22Rv1 (cell line): Measurements from ENCODE around the gene CMTM4.

Source experiments
- ZFX ChIP-seq: fragments of 450-650 bp; IDR thresholded peaks from 2 replicates; pipeline ENCODE4 v1.6.1; 2017; ENCODE audit warnings: antibody characterized with exemption, borderline replicate concordance
- TF ChIP-seq, protein P1 (sequence below): fragments of 450-650 bp; IDR thresholded peaks from 2 replicates; pipeline ENCODE4 v1.5.1; 2017; ENCODE audit warnings: mild to moderate bottlenecking

DNA sequence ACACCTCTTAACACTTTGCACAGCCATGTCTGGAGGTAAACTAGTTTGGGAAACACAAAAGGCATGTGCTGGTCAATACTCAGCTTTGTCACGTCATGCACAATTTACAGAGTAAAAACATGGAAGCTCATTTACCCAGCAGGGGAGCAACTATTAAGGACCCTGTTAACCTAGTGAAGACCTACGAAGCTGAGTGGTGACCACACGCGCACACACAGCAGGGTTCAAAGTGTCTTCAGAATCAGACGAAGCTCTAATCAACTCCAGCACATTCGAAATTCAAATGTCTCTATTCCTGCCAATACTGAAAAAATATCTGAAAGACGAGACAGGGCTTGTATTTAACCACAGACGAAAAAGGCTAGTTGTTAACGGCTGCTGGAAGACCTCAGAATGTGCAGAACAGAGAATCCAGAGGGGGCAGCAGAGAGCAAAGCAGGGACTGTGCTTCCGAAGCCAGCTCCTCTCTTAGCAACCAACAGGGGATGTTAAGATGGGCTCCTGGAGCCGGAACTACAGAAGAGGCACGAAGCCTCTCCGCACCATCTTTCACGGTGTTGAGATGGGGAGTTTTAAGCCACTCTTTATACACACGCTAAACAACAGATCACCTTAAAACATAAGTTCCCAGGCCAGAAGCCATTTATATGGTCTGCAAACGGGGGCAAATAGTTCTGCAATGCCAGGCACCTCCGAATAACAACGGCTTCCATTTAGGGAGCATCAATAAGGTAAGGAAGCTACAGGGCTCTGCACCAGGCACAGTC is 45.7 kb downstream of the CMTM4 start:
- TF ChIP-seq, protein P1, sequence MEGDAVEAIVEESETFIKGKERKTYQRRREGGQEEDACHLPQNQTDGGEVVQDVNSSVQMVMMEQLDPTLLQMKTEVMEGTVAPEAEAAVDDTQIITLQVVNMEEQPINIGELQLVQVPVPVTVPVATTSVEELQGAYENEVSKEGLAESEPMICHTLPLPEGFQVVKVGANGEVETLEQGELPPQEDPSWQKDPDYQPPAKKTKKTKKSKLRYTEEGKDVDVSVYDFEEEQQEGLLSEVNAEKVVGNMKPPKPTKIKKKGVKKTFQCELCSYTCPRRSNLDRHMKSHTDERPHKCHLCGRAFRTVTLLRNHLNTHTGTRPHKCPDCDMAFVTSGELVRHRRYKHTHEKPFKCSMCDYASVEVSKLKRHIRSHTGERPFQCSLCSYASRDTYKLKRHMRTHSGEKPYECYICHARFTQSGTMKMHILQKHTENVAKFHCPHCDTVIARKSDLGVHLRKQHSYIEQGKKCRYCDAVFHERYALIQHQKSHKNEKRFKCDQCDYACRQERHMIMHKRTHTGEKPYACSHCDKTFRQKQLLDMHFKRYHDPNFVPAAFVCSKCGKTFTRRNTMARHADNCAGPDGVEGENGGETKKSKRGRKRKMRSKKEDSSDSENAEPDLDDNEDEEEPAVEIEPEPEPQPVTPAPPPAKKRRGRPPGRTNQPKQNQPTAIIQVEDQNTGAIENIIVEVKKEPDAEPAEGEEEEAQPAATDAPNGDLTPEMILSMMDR, result peak; percentile 98
- no peak for TF ChIP-seq ZFX
